ENCODE results near the gene PNPLA8.

DNA sequence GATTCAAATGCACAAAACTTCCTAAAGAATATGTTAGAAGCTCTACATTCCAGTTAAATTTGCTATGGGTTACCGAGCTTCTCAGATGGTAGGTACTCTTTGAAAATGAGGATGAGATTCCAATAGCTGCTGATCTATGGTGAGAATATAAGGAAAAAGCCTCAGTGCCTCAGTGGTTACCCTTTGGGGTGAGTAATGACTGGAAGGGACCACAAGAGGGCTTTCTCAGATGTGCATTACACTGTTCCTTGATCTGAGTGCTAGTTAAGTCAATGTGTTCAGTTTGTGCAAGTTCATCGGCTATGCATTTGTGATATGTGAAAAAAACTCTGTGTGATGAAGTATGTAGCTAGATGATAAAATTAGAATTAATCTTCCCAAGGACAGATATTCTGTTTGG is 73.2 kb downstream of the PNPLA8 start:
- peak; percentile 62 for TF ChIP-seq CTCF (conservative IDR thresholded peaks at IDR 0.05; ENCODE audit: low read depth, low read length)
- TF ChIP-seq EZH2phosphoT487 (IDR thresholded peaks at IDR 0.05; ENCODE audit: borderline replicate concordance, low read length): no peak
- no peak for TF ChIP-seq EZH2 (IDR thresholded peaks at IDR 0.05; ENCODE audit: low read length, unreplicated experiment)
